ENCODE results near the gene FAM193B.

DNA sequence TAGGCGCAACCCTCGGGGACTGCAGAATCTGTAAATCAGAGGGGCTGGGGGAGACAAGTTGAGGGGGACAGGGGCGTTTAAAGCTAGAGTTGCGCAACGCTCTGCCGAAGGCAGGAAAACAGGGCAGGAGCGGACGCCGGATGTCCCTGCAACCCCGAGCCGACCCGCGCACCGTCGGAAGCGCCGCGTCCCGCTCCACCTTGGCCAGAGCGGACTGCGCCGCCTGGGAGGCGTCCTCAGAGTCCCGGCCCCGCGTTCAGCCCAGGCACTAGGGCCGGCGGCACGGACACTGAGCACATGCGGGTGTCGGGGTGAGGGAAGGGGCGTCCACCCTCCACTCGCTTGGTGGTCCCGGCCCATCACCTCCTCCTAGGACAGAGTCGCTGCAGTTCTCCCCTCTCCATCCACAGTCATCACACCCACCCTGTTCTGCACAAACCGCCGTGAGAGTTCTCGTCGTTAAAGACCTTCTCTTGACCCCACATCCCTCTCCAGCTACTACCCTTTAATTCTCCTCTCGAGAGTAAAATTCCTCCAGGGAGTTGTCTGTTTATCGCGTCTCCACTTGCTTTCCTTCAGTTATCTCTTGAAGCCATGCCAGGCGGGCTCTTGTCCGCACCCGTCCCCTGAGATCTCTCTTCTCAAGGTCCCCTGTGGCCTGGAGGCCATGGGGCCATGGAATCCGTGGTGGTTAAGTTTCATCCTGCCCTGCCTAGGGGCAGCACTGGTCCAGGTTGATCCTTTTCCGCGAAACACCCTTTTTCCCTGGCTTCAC is 56.2 kb downstream of the FAM193B start:
- TF ChIP-seq POLR2A (IDR thresholded peaks at IDR 0.05), result no peak
- TF ChIP-seq, protein P1, sequence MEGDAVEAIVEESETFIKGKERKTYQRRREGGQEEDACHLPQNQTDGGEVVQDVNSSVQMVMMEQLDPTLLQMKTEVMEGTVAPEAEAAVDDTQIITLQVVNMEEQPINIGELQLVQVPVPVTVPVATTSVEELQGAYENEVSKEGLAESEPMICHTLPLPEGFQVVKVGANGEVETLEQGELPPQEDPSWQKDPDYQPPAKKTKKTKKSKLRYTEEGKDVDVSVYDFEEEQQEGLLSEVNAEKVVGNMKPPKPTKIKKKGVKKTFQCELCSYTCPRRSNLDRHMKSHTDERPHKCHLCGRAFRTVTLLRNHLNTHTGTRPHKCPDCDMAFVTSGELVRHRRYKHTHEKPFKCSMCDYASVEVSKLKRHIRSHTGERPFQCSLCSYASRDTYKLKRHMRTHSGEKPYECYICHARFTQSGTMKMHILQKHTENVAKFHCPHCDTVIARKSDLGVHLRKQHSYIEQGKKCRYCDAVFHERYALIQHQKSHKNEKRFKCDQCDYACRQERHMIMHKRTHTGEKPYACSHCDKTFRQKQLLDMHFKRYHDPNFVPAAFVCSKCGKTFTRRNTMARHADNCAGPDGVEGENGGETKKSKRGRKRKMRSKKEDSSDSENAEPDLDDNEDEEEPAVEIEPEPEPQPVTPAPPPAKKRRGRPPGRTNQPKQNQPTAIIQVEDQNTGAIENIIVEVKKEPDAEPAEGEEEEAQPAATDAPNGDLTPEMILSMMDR (IDR thresholded peaks at IDR 0.05), result no peak

Measured in Peyer's patch (tissue), 4 donors.